Activated CD8-positive, alpha-beta T cell treated with anti-CD3 and anti-CD28 coated beads for 36 hours (primary cell): Measurements from ENCODE around the gene SLC44A4. TPM values are rescaled to one million over a fixed set of nuclear protein-coding genes. Genes with fewer than 3 reads are reported as not detected.
A peak's percentile ranks its signal among the peaks of the same experiment; 100 is the strongest.
"Not testable (repeated sequence)": the region's sequence is repeated elsewhere in the genome, so short reads cannot be mapped to it uniquely, and the experiment has no call there.

Experiments
- ATAC-seq: fragments of 200-7000 bp; cut with Tn5 transposase; one replicate; pipeline ENCODE4 v1.10.0; 2021; ENCODE audit warnings: mild to moderate bottlenecking, moderate library complexity
- CTCF ChIA-PET: fragments of 350-600 bp; sonication (Branson Sonifier 250); formaldehyde crosslinking; loops from one replicate; lab custom pipeline; 2021; ENCODE audit warnings: antibody characterized with exemption; lab: Charles Lee
- POLR2A ChIA-PET: fragments of 350-600 bp; sonication (Branson Sonifier 250); formaldehyde crosslinking; loops from one replicate; lab custom pipeline; 2021; ENCODE audit warnings: antibody characterized with exemption; lab: Charles Lee
- DNase-seq: peaks from one replicate; pipeline ENCODE4 v3.0.0-alpha.2; 2020
- H3K27ac Mint-ChIP-seq: one replicate; pipeline ENCODE4 v1.8.0; 2021; ENCODE audit warnings: mild to moderate bottlenecking, mixed read lengths
- H3K27me3 Mint-ChIP-seq: one replicate; pipeline ENCODE4 v1.8.0; 2021; ENCODE audit warnings: mixed read lengths
- H3K36me3 Mint-ChIP-seq: one replicate; pipeline ENCODE4 v1.8.0; 2021; ENCODE audit warnings: low read depth, mixed read lengths
- H3K4me1 Mint-ChIP-seq: one replicate; pipeline ENCODE4 v1.8.0; 2021; ENCODE audit warnings: low read depth, mixed read lengths
- H3K4me3 Mint-ChIP-seq: one replicate; pipeline ENCODE4 v1.8.0; 2021; ENCODE audit warnings: mild to moderate bottlenecking, moderate library complexity, mixed read lengths
- H3K9me3 Mint-ChIP-seq: one replicate; pipeline ENCODE4 v1.8.0; 2021; ENCODE audit warnings: mixed read lengths
- intact Hi-C: fragments of 100-400 bp; cut with micrococcal nuclease; formaldehyde crosslinking; loops from one replicate; pipeline ENCODE4 v1.10.0; 2022
- total RNA-seq, 2 experiments: library from RNA; stranded (reverse); gene quantifications; one replicate each; pipeline ENCODE4 v1.2.3, GENCODE V29; 2021
- TF ChIP-seq, protein P1 (sequence below): fragments of 200-600 bp; IDR thresholded peaks from one replicate; pipeline ENCODE4 v1.8.0; 2022; ENCODE audit warnings: antibody characterized with exemption, mild to moderate bottlenecking

Gene SLC44A4
- total RNA-seq, 2 experiments from 2014 or later: not detected

DNA sequence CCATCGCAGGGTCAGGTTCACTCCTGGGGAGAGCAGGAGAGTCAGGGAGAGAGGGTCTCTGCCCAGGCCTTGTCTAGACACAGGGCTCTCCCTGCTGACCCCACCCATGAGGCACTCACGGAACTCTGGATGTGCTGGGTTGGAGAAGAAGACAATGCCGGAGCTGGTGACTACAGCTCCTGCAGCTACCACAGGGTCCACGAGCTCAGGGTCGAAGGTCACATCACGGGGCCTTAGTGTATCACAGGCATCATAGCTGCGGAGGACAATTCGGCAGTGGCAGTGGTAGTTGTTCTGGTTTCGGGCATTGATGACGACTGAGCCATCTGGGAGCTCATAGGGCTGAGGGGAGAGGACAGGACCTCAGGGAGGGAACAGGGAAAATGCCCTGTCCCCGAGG is 18.9 kb downstream of the SLC44A4 start:
- DNase-seq: no peak
- ChIA-PET CTCF (interaction anchor here (0.7 to 1.3 kb wide), 5 partner anchors 30 to 162 kb away, joined by 3 to 4 read pairs (median 3); partner anchors contain the start of gene SKIC2), POLR2A (interaction anchor here (0.9 kb wide), 2 partner anchors 10 to 238 kb away, joined by 3 read pairs; no protein-coding TSS in a partner anchor)
- ATAC-seq: no peak
- Mint-ChIP-seq H3K27me3 (no peaks in the 10 kb centered on the region), H3K9me3 (no peaks in the 10 kb centered on the region), H3K36me3 (peaks cover 4% of the 10 kb centered on the region), H3K4me1 (peaks cover 16% of the 10 kb centered on the region), H3K4me3 (no peak overlapping the region), H3K27ac (no peak overlapping the region)
- intact Hi-C loops: loop anchor here (2.0 kb wide), 1 partner anchor 21 kb away; no protein-coding TSS in a partner anchor
- TF ChIP-seq, protein P1, sequence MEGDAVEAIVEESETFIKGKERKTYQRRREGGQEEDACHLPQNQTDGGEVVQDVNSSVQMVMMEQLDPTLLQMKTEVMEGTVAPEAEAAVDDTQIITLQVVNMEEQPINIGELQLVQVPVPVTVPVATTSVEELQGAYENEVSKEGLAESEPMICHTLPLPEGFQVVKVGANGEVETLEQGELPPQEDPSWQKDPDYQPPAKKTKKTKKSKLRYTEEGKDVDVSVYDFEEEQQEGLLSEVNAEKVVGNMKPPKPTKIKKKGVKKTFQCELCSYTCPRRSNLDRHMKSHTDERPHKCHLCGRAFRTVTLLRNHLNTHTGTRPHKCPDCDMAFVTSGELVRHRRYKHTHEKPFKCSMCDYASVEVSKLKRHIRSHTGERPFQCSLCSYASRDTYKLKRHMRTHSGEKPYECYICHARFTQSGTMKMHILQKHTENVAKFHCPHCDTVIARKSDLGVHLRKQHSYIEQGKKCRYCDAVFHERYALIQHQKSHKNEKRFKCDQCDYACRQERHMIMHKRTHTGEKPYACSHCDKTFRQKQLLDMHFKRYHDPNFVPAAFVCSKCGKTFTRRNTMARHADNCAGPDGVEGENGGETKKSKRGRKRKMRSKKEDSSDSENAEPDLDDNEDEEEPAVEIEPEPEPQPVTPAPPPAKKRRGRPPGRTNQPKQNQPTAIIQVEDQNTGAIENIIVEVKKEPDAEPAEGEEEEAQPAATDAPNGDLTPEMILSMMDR: no peak

DNA sequence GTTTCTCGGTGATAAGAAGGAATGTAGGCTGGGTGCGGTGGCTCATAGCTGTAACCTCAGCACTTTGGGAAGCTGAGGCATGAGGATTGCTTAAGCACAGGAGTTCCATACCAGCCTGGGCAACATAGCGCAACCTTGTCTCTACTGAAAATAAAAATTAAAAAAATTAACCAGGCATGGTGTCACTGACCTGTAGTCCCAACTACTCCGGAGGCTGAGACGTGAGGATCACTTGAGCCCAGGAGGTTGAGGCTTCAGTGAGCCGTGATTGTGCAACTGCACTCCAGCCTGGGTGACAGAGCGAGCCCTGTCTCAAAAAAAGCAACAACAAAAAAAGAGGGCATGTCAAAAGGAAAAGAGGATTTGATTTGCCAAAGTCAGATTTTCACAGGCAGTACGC is 20.1 kb downstream of the SLC44A4 start:
- POLR2A ChIA-PET: interaction anchor here (1.2 kb wide), 1 partner anchor 19 kb away, joined by 3 read pairs; no protein-coding TSS in a partner anchor
- H3K27me3 Mint-ChIP-seq: no peaks in the 10 kb centered on the region
- no peak for ATAC-seq

DNA sequence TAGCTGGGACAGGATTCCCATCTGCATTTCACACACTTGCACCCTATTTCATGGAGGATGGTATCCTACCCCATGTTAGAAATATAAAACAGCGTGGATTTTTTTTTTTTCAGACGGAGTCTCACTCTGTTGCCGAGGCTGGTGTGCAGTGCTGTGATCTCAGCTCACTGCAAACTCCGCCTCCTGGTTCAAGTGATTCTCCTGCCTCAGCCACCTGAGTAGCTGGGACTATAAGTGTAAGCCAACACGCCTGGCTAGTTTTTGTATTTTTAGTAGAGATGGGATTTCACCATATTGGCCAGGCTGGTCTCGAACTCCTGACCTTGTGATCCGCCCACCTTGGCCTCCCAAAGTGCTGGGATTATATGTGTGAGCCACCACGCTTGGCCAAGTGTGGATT is 21.0 kb downstream of the SLC44A4 start:
- H3K36me3 Mint-ChIP-seq, ATAC-seq, H3K4me1 Mint-ChIP-seq, H3K9me3 Mint-ChIP-seq, DNase-seq, H3K4me3 Mint-ChIP-seq, H3K27me3 Mint-ChIP-seq, intact Hi-C loops: not testable (repeated sequence)
- peak overlapping the region; percentile 2 for H3K27ac Mint-ChIP-seq
- ChIA-PET POLR2A (interaction anchor here (1.2 to 1.3 kb wide), 2 partner anchors 18 to 21 kb away, joined by 3 read pairs; no protein-coding TSS in a partner anchor), CTCF (interaction anchor here (1.2 kb wide), 1 partner anchor 94 kb away, joined by 3 read pairs; no protein-coding TSS in a partner anchor)

More for the DNA sequence above, 20.1 kb downstream of the SLC44A4 start:
- H3K4me1 Mint-ChIP-seq: peaks cover 9% of the 10 kb centered on the region
- no peak overlapping the region for H3K27ac Mint-ChIP-seq
- no peaks in the 10 kb centered on the region for H3K9me3 Mint-ChIP-seq
- DNase-seq: no peak
- no peak overlapping the region for H3K4me3 Mint-ChIP-seq
- CTCF ChIA-PET: interaction anchor here (1.3 kb wide), 1 partner anchor 101 kb away, joined by 4 read pairs; the partner anchor contains the start of gene SKIC2
- intact Hi-C loops: no loop called here
- TF ChIP-seq, protein P1: no peak
- H3K36me3 Mint-ChIP-seq: peaks cover 4% of the 10 kb centered on the region

DNA sequence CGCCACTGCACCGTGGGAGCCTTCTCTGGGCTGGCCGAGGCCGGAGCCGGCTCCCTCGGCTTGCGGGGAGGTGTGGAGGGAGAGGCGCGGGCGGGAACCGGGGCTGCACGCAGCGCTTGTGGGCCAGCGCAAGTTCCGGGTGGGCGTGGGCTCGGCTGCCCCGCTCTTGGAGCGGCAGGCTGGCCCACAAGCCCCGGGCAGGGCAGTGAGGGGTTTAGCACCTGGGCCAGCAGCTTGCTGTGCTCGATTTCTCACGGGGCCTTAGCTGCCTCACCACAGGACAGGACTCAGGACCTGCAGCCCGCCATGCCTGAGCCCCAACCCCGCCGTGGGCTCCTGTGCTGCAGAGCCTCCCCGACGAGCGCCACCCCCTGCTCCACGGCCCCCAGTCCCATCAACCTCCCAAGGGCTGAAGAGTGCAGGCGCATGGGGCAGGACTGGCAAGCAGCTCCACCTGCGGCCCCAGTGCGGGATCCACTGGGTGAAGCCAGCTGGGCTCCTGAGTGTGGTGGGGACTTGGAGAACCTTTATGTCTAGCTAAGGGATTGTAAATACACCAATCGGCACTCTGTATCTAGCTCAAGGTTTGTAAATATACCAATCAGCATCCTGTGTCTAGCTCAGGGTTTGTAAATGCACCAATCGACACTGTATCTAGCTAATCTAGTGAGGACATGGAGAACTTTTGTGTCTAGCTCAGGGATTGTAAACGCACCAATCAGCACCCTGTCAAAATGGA is 26.6 kb downstream of the SLC44A4 start:
- POLR2A ChIA-PET: interaction anchor here (1.2 kb wide), 1 partner anchor 17 kb away, joined by 3 read pairs; no protein-coding TSS in a partner anchor
- DNase-seq, intact Hi-C loops, H3K27ac Mint-ChIP-seq, H3K4me3 Mint-ChIP-seq, H3K36me3 Mint-ChIP-seq, CTCF ChIA-PET, H3K9me3 Mint-ChIP-seq, H3K27me3 Mint-ChIP-seq, ATAC-seq, H3K4me1 Mint-ChIP-seq: not testable (repeated sequence)

DNA sequence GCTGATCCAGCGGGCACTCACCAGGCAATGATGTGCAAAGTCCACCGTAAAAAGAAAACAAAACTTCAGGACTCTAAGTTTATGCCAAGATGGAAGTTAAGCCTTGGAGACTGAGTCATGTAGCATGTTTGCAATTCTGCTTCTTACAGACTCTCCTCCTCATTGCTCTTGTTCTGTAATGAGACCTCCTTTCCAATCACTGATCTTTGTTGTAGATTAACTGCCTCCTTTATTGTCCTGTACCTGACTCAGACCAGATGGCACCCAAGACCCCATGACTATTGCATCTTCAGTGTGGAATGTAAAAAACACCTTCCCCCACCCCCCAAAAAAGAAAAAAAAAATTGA is 27.3 kb downstream of the SLC44A4 start:
- no peak for DNase-seq
- Mint-ChIP-seq H3K9me3 (no peaks in the 10 kb centered on the region), H3K27me3 (no peaks in the 10 kb centered on the region), H3K27ac (no peak overlapping the region), H3K4me3 (no peak overlapping the region), H3K4me1 (no peaks in the 10 kb centered on the region), H3K36me3 (peaks cover 4% of the 10 kb centered on the region)
- CTCF ChIA-PET: interaction anchor here (0.9 kb wide), 1 partner anchor 101 kb away, joined by 3 read pairs; no protein-coding TSS in a partner anchor
- intact Hi-C loops: no loop called here
- TF ChIP-seq, protein P1: no peak
- ATAC-seq: no peak
- POLR2A ChIA-PET: interaction anchor here (1.2 kb wide), 1 partner anchor 16 kb away, joined by 3 read pairs; no protein-coding TSS in a partner anchor
